GM19452 (cell line): Measurements from ENCODE around the gene AREG.

Experiments
- ATAC-seq: cut with Tn5 transposase; IDR thresholded peaks from one replicate; pipeline ENCODE4 v1.9.1; 2021; ENCODE audit not compliant: unreplicated experiment

Gene AREG

DNA sequence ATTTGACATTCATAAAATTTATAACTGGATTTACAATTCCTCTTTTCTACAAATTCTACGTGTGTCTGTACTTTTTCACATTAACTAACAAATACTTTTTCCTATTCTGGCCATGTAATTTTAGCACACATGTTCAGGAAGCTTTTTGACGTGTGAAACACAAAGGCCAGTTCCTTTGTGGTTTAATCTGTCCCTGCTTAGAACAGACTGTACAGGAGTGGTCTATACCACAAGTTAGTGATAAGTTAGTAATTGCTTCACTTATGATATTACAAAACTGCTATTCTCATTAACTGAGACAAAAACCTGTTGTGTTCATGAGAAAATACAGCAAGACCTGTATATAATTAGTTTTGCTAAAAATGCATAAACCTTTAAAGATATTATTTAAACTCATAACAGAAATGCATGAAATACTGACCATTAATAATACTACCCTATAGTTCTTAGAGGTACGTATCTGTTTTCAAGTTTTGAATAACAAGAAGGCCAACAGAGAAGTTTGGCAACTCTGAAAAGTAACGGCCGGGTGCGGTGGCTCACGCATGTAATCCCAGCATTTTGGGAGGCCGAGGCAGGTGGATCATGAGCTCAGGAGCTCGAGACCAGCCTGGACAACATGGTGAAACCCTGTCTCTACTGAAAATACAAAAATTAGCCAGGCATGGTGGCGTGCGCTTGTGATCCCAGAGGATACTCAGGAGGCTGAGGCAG, 13.7 kb upstream of the AREG start:
- peak; percentile 97 for ATAC-seq

GRCh38 chr4:74433043-74433442, 11.9 kb upstream of the AREG start:
- ATAC-seq = no peak

DNA sequence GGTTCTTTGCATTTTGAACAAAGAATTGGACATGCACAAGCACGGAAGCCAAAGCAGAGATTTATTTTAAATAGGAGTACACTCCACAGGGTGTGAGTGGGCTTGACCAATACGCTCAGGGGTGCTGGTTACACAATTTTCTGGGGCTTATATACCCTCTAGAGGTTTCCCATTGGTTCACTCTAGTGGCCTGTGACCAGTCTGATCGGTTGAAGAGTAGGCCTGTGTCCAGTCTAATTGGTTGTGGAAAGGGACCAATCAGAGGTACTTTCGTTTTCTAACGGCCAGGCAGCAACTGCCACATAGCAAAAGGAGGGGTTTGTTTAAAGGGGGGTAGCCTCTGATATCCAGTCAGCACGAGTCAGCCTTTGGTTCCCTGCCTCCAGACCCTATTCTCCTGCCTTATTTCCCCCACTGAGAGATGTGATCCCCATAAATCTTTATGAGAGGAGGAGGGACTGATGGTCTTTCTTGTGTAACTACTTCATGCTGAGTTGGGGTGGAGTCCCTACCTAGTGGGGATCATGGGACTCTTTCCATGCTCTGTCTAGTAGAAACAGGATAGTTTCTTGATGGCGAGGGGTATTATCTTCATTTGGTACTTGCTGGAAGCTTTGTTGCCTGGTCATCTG, 11.3 kb upstream of the AREG start:
- no peak for ATAC-seq

GRCh38 chr4:74435296-74435695, 9.6 kb upstream of the AREG start:
- ATAC-seq = no peak

- ATAC-seq = no peak
Observed at GRCh38 chr4:74437866-74438265, 7.1 kb upstream of the AREG start.

DNA sequence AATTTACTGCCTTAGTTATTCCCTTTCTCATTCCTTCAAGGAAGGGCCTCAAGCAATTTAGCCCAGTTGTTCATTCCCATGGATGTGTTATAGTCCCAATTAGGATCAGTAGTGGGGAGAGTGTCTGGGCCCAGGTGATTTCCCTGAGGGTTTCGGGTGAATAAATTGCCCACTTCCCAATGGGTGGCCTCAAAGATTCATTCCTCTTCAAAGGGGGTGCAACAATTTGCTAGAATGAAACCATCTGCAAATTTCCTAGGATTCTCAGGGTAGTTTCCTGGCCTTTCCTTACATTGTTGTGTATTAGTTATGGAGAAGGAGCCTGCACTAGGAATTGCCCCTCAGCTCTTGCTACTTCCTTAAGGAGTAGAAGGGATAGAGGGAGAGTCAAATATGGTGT, 6.3 kb upstream of the AREG start:
- no peak for ATAC-seq

GRCh38 chr4:74439952-74440351, 5.0 kb upstream of the AREG start:
- no peak for ATAC-seq

DNA sequence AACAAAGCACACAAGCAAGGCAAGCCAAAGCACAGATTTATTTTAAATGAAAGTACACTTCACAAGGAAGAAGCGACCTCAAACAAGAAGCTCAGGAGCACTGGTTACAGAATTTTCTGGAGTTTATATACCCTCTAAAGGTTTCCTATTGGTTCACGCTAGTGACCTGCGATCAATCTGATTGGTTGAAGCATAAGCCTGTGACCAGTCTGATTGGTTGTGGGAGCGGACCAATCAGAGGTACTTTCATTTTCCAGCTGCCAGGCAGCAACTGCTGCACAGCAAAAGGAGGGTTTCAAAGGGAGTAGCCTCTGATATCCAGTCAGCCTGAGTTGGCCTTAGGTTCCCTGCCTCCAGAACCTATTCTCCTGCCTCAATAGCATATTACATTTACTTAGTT, 4.6 kb upstream of the AREG start:
- no peak for ATAC-seq

- ATAC-seq = no peak
Observed at GRCh38 chr4:74441744-74442143, 3.2 kb upstream of the AREG start.

DNA sequence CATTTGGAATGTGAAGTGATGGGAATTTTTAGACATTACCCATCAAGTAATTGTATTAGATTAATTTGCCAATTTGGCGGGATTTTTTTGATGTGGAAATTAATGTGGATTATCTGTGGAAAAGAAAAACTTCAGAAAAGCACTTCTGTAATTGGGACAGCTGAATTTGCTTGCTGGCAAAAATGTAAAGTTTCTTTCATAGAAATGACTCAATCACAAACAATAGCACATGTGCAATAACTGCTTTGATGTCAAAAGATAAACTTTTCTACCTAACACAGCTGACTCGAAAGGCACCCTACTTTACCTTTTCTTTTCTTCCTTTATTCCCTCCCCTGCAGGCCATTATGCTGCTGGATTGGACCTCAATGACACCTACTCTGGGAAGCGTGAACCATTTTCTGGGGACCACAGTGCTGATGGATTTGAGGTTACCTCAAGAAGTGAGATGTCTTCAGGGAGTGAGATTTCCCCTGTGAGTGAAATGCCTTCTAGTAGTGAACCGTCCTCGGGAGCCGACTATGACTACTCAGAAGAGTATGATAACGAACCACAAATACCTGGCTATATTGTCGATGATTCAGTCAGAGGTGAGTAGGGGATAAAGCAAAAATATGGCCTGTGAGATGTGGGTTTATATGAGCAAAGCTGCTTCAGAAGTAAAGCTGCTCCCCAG, 1.4 kb downstream of the AREG start:
- ATAC-seq = no peak

- ATAC-seq = no peak
Observed at GRCh38 chr4:74446896-74447295, 2.0 kb downstream of the AREG start.

DNA sequence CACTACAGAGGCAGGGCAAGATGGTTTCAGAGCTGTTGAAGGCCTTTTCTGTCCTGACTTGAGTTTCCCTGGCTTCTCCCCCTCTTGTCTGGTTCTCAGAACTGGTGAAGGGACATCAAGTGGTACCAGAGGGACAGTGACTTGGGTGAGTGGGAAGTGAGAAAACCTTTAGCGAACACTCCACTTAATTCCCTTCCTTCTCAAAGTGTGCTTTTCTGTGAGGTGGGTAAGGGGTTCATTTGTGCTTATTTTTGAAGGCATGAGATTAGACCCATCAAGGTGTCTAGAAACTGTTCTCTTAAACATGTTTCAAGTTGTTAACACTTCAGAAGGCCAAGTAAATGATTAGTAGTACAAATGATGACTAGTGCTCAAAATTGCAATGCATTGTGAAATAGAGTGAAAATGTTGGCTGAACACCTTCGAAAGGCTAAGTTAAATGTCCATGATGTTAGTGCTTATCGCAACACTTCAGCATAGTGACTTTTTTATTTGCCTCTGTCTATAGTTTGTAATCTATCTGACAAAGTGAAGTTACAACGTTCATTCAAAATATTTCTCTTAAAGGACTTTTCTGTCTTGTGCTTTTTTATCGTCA, 2.8 kb downstream of the AREG start:
- no peak for ATAC-seq

GRCh38 chr4:74449571-74450297, 4.8 kb downstream of the AREG start:
- no peak for ATAC-seq

- ATAC-seq = no peak
Observed at GRCh38 chr4:74450298-74450683, 5.4 kb downstream of the AREG start.

DNA sequence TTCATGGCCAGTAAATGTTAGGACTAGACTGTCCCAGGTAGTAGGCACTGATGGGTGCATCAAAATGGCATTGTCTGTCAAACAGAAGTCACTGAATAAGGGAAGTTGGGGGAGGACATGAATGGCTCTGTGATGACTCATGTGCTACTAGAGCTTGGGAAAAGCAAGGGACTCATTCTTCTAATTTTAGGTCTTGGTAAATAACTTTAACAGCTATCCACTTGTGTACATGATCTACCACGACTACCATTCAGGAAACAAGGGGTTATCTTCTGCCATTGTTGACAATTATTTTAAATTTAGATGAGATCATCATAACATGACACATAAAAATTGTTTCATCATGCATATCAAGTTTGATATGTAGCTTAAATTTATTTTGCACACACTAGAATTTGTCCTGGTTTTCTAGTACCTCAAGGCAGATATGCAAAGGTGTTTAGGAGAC, 6.3 kb downstream of the AREG start:
- ATAC-seq = no peak

DNA sequence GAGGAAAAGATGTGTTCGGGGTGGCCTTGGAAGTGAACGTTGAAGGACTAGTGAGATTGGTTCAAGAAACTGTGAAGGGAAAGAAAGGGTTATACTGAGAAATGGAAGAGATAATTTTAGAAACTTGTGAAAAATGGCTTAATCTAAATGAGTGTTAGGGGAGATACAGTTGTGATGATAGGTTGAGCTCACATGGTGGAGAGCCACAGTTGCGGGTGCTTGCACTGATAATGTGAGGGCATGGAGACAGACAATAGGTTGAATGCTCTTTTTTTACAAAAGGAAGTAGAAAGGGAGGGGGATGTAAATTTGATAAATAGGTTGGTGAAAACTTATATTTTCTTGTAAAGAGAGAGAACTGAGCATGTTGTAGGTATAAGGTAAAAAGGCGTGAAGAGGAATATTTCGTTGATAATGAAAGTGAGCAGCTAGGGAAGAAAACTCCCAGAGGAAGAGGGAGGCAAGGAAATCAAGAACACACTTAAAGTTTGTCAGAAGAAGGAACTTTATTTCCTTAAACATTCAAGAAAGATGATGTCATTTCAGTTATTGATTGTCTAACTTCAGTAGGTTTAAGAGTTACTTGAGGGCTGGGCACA, 8.2 kb downstream of the AREG start:
- no peak for ATAC-seq

GRCh38 chr4:74453829-74454742, 9.2 kb downstream of the AREG start:
- no peak for ATAC-seq

GRCh38 chr4:74455361-74456055, 10.6 kb downstream of the AREG start:
- ATAC-seq = no peak

DNA sequence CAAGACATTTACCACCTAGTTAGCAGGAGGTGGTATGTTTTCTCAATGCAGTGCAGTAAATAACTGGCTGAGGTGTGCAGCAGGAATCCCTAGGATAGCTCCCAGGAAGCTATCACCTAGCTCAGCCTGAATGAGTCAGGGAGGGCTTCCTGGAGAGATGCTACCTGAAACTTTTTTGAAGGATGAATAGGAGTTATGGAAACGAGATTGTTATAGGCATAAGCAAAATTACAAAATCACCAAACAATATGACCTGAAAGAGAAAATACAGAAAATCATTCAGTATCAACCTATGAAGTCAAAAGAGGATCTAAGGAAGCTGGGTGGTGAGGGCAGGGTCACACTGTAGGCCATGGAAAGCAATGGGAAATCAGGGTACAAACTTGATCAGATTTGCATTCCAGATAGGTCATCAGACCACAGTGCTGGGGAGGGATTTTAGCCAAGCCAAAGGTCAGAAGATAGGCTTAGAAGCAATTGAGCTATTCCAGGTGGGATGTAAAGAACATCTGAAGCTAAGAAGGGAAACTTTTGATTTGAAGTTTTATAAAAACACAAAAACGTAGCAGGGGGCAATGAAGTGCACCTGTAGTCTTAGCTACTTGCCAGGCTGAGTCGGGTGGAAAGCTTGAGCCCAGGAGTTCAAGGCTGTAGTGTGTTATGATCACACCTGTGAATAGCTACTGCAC, 11.3 kb downstream of the AREG start:
- ATAC-seq = no peak
